Measurements from ENCODE around the gene SYT13.
A peak's percentile ranks its signal among the peaks of the same experiment; 100 is the strongest.

SYT13 gene

DNA sequence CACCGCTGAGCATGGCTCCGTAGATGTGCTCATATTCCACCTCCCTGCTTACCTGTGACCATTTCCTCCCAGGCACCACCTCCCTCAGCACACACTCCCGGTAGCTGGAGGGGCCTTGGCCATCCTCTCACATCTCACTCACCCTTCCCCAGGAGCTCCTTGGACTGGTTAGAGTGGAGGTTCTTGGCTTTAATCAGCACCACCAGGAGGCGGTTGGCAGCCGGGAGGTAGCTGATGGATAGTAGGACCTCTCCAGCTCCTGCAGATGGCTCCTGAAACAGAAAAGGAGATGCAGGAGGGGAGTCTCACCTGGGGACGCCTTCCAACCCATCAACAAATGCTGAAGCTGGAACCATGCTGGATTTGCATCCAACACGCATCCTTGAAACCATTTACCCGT lies 39.9 kb downstream of the SYT13 start:
- no peak for ATAC-seq

DNA sequence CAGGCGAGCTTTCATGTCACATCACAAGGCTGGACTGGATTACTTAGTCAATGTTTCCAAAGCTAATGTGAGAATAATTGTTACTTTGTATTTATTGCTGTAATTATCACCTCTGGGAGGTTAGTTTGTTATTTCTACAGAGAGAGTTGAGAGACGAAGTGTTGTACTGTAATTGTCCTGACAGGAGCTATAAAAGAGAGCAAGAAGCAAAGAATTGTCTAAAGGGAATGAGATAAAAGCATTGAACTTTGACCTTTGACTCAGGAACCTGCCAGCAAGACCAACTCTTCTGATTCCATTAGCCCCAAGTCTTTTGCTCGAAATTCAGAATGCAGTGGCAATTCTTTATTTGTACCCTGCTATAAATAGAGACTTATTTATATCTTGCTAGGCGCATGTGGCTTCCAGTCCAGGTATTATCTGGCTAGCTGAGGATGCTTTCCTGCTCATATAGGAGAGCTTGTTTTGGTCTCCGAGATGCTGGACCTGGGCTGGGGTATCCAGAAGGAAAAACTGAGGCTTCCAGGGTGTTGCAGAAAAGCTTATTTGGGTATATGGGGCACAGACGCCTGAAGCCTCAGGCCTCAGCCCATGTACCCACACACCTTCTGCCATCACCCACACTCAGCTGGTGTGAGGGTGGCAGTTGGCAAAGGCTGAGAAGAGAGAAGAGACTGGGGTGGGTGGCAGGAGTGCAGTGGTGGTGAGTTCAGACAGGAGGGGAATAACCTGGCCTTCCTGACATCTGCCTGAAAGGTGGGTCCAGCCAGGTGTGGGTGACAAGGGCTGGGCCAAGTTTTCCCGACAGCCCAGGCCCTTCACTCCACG lies 40.7 kb downstream of the SYT13 start:
- no peak for DNase-seq
- no peak for ATAC-seq

More for the DNA sequence above, 39.9 kb downstream of the SYT13 start:
- no peak for DNase-seq

GRCh38 chr11:45243967-45244366 lies 42.2 kb downstream of the SYT13 start:
- ATAC-seq: no peak
- DNase-seq: no peak

- DNase-seq (no peak), ATAC-seq (no peak)
Measured at GRCh38 chr11:45239733-45240132, 46.4 kb downstream of the SYT13 start.

DNA sequence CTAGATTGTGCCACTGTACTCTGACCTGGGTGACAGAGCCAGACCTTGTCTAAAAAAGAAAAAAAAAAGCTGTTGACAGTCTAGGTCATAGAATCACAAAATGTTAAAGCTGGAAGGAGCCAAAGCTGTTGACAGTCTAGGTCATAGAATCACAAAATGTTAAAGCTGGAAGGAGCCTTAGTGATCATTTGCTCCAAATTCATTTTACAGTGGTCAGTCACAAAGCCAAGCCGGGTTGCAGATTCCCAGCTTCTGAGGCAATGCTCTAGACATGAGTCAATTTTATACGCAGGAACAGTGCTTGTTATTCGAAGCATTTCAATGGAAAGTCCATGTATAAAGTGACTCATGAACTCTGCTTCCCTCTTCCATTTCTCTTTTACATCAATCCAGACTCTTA lies 47.4 kb downstream of the SYT13 start:
- no peak for ATAC-seq
- DNase-seq: no peak

GRCh38 chr11:45237711-45238315 lies 48.3 kb downstream of the SYT13 start:
- no peak for DNase-seq
- ATAC-seq: no peak

- DNase-seq (no peak), ATAC-seq (no peak)
Measured at GRCh38 chr11:45234306-45235006, 51.7 kb downstream of the SYT13 start.

- no peak for DNase-seq
- ATAC-seq: no peak
Measured at GRCh38 chr11:45233804-45234170, 52.4 kb downstream of the SYT13 start.

DNA sequence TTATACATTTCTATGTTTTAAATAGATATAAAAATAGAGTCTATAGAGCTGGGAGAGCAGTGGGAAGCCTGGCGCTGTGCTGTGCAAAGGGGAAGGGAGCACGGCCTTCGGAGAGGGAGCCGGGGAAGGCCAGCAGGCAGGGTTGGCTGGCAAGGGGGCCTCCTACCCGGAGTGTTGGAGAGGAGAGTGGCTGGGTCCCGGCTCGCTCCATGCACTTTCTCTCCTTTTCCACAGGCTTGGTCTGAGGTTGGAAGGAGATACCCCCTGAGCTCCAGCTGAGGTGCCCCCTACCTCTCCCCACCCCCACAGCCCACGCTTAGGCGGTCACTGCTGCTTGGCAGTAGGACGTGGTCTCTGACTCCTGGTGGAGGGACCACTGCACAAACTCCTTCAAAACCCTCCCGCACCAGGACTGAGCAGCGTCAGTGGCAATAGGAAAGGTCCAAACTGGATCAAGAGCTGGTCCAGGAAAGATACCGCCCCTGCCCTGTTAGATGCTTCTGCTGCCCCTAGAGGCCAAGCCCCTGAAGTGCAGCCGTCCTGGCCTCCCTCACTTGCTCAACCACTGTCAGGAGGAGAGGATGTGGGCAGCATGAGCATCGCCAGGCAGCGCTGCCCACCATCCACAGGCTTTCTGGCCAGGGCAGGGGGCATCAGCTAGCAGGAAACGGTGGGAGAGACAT lies 52.9 kb downstream of the SYT13 start:
- DNase-seq: peak; percentile 74
- peak; percentile 56 for ATAC-seq

DNA sequence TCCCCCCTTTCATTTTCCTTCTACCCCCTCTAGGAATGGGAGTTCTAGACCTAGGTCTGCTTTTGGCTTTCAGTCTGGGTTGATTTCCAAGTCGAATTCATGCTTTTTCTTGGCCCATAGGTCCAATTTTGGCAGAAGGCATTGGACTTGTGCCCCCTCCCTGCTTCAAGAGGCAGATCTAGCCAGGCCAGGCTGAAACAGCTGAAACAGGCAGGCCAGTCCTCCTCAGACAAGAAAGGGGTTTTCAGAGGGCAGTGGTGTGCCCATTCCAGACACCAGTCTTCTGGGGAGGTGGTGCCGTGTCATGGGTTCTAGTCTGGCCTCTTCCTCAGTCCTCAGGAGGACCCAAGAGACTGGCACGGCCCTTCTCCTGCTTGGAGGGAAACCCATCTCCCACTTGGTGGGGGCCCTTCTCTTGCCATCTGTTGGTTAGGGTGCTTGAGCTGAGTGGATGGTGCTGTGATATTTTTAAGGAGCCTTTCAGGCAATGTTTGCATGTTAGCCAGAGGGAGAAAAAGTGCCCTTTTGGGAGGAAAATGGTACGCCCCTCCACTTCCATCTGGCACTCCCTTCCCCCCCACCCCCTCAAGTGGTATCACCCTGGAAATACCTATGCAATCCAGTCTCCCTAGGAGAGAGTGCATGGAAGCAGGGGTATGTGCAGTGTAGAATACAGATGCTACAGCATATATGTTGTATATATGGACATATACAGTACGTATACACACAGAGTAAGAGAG lies 53.6 kb downstream of the SYT13 start:
- DNase-seq (no peak), ATAC-seq (no peak)

DNA sequence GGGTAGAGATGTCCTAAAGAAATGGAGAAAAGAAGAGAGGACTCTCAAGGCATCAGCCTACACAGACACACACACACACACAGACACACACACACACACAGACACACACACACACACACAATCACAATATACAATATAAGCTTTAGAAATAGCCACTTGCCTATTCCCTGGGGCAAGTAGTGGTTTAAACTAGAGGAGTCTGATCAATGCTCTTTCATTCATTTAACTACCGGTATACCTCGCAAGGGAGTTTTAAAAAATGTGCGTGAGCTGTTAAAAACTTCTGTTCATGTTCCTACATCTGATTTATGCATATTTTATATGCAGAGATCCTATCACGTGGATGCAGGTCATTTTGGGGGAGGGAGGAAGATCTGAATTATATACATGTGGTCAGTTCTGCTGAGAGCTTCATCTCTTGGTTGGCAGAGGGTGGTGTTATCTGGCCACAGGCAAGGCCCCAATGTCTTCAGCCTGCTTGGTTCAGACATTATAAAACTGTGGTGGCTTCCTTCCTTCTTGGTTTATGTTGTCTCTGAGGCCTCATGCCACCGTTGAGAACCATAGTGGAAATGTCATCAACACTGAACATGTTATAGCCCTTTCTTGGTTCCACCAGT lies 56.6 kb downstream of the SYT13 start:
- DNase-seq: no peak
- ATAC-seq: no peak

DNA sequence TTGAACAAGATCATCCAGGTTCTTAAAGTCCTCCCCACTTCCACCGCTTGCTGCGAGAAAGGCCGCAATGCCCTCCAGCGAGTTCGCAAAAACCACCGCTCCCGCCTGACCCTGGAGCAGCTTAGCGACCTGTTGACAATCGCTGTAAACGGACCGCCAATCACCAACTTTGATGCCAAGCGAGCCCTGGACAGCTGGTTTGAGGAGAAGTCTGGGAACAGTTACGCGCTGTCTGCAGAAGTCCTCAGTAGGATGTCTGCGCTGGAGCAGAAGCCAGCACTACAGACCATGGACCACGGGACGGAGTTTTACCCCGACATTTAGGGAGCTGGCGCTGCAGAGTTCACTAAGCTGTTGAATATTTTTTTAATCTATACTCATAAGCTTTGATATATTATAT lies 58.3 kb downstream of the SYT13 start:
- no peak for ATAC-seq
- DNase-seq: no peak

DNA sequence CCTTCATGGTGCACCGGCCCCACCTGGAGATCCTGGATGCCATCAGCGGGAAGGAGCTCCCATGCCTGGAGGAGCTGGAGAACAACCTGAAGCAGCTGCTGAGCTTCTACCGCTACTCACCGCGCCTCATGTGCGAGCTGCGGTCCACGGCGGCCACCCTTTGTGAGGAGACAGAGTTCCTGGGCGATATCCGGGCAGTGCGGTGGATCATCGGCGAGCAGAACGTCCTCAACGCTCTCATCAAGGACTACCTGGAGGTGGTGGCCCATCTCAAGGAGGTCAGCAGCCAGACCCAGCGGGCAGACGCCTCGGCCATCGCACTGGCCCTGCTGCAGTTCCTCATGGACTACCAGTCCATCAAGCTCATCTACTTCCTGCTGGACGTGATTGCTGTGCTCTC lies 59.2 kb downstream of the SYT13 start:
- ATAC-seq (no peak), DNase-seq (no peak)

DNA sequence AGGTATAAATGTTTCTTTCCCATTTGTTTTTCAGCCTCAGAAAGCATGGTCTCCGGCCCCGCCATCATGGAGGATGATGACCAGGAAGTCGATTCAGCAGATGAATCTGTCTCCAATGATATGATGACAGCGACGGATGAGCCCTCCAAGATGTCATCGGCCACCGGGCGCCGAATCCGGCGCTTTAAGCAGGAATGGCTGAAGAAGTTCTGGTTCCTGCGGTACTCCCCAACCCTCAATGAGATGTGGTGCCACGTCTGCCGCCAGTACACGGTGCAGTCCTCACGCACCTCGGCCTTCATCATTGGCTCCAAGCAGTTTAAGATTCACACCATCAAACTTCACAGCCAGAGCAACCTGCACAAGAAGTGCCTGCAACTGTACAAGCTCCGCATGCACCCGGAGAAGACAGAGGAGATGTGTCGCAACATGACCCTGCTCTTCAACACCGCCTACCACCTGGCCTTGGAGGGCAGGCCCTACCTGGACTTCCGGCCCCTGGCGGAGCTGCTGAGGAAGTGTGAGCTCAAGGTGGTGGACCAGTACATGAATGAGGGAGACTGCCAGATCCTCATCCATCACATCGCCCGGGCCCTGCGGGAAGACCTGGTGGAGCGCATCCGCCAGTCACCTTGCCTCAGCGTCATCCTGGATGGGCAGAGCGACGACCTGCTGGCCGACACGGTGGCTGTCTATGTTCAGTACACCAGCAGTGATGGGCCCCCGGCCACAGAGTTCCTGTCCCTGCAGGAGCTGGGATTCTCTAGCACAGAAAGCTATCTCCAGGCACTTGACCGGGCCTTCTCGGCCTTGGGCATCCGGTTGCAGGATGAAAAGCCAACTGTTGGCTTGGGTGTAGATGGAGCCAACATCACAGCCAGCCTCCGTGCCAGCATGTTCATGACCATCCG lies 59.9 kb downstream of the SYT13 start:
- DNase-seq: no peak
- ATAC-seq: no peak

DNA sequence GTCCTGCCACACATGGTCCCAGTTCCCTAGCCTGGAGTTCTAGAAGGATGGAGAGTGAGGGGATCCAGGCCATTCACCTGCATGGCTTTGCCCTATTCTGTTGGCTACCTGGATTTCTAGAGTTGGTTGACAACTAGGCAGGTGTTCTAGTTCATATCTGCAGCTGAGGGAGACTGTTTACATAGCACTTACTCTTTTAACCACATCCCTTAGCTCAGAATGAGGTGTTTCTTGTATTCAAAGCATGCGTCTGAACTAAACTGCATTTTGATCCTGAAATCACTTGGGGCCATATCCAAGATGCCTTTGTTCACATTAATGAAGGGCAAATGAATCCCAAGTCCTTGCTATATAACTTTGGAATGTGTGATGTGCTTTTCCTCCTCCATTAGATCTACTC lies 60.9 kb downstream of the SYT13 start:
- ATAC-seq (no peak), DNase-seq (no peak)

GRCh38 chr11:45224766-45225165 lies 61.4 kb downstream of the SYT13 start:
- no peak for DNase-seq
- ATAC-seq: no peak

GRCh38 chr11:45223496-45223895 lies 62.6 kb downstream of the SYT13 start:
- no peak for DNase-seq

GRCh38 chr11:45219411-45219810 lies 66.7 kb downstream of the SYT13 start:
- no peak for ATAC-seq
- no peak for DNase-seq

More at GRCh38 chr11:45223496-45223895, 62.6 kb downstream of the SYT13 start:
- no peak for ATAC-seq

DNA sequence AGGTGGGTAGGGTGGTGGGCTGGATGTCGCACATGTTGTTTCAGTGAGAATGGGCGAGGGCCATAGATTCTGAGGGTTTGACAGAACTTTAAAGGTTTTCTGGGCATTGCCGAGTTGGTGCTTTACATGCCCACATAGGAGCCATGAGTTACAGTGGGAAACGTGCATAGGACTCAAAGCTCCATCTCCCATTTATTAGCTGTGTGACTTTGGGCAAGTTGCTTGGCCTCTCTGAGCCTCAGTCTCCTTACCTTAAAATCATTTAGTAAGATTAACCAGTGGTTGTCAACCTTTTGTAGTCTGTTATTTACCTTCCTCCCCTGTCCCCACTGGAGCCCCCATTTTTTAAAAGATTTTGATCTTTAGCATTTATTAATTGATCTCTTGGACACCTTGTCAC lies 67.4 kb downstream of the SYT13 start:
- no peak for ATAC-seq
- DNase-seq: no peak

- DNase-seq: no peak
- ATAC-seq: no peak
Measured at GRCh38 chr11:45217991-45218390, 68.2 kb downstream of the SYT13 start.

DNA sequence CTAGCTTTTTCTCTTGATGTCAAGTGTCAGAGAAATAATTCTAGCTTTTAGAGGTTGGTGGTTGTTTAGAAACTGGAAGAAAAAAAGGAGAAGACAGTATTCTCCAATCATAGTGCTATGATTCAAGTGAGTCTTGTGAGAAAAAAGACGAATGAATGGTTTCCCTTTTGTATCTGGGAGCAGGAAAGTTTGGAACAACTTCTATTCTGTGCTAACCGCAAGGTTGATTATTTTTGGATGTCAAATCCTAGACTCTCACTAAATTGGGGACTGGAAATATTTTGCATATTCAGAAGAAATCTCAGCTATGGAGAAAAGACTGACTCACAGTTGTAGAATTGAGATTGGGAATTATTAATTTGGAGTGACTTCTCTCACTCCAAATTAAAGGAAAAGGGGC lies 69.2 kb downstream of the SYT13 start:
- DNase-seq: no peak
- no peak for ATAC-seq

All from stimulated activated naive CD8-positive, alpha-beta T cell treated with anti-CD3 and anti-CD28 coated beads, Interleukin-15, Interleukin-2, amounts not matched to agents 100 U/mL and 50 U/mL, for 24 hours (primary cell).